ENCODE results near the gene LOXL3.

Gene LOXL3

DNA sequence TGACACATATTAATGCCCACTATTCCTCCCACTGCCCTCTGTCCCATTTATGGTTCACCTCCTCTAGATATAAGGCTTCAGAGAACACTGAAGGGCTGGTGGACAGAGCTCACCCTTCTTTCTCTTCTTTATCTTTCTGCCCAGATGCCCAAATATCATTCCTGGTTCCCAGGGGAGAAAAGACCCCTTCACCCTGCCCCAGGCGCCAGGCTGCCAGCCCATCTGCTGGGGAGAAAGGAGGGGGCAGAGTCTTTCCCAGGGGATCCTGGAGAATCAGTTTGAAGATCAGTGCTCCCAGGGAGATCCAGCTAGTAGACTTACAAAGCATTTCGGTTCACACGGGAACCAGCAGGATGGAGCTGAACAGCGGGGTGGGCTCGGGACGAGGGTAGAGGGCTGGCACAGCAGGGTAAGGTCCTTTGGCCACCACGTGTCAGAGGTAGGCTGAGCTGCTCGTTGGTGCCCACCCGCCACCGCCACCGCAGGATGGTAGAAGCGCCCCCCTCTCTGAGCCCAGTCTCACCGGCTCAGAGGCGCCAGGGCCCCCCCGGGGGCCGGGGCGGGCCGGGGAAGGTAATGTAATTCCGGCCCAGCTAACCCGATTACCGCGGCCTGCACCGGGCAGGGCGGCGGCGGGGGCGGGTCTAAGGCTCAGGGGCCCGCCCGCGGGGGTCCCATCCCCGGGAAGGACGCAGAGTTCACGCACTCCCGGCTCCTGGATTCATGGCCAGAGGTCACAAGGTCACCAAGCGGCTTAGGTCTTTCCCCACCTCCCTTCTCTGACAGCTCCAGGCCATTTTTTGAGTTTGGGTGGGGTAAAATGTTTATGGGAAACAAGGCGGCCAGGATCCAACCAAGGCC, 40.8 kb downstream of the LOXL3 start:
- no peak for FAIRE-seq
- DNase-seq (ENCODE audit: insufficient read length, low spot score): no peak

DNA sequence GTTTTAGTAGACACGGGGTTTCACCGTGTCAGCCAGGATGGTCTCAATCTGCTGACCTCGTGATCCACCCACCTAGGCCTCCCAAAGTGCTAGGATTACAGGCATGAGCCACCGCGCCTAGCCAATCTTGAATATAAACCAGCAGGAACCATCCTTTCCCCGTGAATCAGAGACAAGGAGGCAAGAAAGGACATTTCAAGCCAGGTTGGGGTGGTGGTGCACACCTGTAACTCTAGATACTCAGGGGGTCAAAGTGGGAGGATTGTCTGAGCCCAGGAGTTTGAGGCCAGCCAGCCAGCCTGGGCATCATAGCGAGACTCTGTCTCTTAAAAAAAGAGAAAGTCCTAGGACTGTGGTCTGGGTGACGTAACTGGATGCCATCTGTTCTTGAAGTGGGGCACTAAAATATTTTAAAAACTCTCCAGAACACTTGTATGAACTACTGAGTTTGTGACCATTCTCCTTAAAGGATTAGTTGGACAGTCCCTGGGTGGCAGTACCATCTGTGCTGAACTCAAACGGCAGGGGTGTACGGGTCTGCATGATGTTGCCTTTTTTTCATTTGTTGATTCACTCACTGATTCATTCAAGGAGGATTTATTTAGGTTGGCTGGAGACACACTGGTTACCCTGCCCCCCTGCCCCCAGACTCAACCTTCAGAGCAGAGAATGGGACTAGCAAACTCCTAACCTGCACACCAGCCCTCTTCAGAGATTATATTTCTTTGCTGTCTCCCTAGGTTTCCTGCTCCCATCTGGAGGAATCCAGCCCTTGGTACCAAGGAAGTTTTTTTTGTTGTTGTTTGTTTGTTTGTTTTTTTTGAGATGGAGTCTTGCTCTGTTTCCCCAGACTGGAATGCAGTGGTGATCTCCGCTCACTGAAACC, 42.4 kb downstream of the LOXL3 start:
- no peak for FAIRE-seq
- no peak for DNase-seq (ENCODE audit: insufficient read length, low spot score)

GRCh38 chr2:74510272-74510671, 43.5 kb downstream of the LOXL3 start:
- FAIRE-seq: no peak
- no peak for DNase-seq (ENCODE audit: insufficient read length, low spot score)

DNA sequence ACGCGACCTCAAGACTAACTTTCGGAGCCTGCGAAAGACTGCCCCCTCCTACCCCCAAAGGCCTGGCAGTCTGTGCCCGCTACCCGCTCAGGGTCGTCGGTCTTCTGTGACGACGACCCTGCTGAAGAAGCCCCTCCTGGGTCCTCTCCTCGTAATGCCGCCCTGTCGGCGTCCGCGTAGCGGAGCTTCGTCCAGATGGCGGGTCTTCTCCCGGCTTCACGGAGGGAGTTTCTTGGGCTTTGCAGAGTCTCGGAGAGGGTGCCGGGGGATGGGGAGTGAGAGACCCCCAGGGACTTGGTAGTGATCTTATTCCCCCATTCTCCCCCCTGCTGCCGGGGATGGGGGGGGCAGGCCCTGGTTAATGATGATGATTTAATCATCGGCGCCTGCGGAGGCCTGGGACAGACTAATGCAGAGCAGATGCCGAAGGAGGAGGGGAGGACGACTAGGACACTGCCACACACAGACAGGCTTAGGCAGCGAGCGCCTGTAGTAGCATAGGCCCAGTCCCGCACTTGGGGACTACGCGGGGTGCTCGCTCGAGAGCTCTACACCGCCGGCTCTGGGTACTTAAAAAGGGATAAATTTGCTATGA, 45.7 kb downstream of the LOXL3 start:
- FAIRE-seq: no peak
- DNase-seq (ENCODE audit: insufficient read length, low spot score): no peak

DNA sequence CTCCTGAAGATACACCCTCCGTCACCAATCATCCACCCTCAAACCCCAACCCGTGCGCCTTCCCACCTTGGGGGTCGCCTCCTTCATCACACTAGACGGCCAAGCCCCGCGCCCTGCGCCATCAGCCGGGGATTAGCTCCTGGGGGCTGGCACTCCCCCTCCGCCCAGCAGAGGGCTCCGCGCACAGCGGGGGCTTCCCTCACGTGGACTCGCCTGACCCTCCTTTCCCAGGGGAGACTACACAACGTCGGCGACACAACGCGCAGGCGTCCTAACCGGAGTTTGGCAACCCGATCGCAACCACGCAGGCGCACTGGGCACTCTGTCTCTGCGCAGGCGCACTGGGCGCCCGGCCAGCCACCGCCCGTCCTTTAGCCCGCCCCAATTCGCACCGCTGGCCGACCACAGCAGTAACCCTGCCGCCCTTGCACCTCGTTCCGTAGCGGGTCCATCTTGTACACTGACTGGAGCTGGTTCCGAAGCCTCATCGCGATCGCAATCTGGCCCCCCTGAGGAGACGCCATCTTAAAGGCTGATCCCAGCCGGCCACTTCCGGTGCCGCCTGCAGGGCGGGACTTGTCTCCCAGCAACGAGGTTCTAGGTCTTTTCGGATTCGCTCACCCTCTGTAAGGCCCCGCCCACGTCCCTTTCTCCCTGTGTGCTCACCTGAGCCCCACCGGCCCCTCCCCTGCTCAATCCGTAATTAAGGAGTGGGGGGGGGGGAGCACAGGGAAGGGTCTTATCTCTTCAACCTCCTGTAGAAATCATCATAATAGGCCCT, 46.4 kb downstream of the LOXL3 start, which contains the start of gene PCGF1:
Gene PCGF1 (minus strand): TSS at position 551 of the 781 bp plus-strand sequence. CDS start 27 bp downstream, at position 524.
- FAIRE-seq (peak; percentile 93), DNase-seq (ENCODE audit: insufficient read length, low spot score) (peak; percentile 98)

DNA sequence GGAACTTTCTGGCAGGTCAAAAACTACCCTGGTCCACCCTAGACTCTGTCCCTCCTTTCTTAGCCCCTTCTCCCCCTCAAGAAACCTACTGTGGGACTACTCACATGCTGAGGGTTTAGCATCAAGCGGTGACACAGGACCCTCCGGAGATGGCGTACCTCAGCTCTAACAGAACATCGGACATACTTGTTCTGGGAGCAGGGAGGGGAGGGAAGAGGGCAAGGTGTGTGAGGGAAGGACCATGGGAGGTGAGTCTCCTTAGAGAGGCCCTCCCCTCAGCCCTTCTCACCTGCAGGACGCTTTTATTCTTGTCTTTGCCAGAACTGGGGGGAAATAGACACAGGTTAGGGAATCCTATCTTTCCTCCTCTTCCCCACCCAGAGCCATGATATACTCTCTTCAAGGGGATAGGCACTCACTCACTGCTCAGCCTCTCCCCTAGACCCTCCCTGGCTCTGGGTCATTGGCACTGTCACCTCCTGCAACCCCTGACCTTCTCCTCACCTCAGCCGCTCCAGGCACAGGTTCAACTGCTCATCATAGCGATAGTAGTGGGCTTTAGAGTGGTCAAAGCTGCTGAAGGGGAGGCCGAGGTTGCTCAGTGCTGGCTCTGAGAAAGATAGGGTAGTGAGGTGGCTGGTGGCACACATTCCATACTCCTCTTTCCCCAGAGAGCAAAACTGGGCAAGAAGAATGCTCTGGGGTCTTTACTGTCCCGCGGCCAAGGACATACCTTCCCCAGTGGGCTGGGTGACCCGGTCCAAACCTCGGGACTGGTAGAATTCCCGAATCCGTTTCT, 48.1 kb downstream of the LOXL3 start:
- FAIRE-seq (no peak), DNase-seq (ENCODE audit: insufficient read length, low spot score) (no peak)

GRCh38 chr2:74504591-74504990, 49.2 kb downstream of the LOXL3 start:
- DNase-seq (ENCODE audit: insufficient read length, low spot score) (no peak), FAIRE-seq (no peak)

DNA sequence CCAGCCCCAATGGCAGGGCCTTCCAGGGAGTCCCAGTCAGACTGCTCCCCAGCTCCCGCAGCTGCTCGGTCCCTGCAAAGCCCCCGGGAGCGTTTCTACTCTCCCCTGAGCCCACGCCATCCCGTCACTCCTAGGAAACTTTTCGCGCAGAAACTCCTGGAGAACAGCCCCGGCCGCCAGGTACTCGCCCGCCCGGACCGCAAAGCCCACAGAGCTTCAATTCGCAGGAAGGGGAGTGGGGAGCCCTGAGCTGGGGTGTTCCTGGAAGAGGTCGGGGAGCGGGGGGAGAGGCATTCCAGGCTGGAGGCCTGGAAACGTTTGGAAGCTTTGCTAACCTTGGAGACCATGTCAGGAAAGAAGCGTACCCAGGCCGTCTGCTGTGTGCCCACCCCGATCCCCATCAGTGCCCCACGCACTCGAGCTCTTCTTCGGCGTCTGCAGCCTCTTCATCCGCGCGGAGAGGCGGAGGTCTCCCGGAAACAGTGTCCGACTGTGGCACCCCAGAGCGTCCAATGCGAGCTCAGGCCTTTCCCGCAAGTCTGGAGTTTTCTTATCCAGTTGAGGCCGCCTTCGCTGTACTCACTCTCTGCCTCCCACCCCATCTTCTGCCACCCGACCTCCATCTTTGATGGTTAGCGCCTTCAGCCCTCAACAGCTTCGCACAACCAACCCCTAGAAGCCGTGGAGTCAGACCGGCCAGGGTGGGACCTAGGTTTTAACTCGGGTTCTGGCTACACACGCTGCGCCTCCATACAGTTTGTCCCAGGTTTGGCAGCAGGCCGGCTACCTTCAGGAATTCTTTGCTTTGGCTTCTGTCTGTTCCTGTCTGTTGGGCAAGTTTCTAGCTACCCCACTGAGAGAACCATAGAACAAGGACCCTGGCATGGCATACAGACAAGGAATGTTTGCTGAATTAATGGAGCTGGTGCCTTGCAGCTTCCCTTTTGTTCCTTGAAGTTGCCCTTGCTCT, 50.0 kb downstream of the LOXL3 start:
- FAIRE-seq (no peak), DNase-seq (ENCODE audit: insufficient read length, low spot score) (no peak)

GRCh38 chr2:74502720-74503505, 50.8 kb downstream of the LOXL3 start:
- FAIRE-seq (peak; percentile 36), DNase-seq (ENCODE audit: insufficient read length, low spot score) (peak; percentile 93)

DNA sequence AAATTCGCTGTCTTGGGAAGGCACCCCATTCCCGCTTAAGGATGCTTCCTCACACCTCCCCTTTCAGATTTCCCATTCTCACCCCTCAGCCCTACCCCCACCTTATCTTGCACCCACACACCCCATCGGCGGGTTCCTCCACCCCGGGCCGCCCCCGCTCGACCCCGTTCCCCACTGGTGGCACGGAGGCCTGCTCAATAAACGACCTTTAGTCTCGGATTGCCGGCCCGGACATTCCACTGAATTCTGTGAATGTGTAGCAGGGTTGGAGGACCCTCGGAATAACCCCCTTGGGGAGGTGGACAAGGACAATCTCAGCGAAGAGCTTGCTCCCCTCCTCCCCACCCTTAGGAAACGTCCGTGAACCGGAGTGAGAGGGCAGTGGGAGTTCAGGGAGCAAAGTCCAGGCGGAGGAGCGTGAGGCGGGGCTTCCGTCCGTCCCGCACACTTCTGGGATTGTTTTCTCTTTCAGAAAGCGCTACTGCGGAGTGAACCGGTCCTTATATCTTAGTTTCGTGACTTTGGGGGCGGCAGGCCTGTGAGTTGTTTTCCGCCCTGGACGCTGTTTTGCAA, 51.5 kb downstream of the LOXL3 start:
- FAIRE-seq (no peak), DNase-seq (ENCODE audit: insufficient read length, low spot score) (no peak)

DNA sequence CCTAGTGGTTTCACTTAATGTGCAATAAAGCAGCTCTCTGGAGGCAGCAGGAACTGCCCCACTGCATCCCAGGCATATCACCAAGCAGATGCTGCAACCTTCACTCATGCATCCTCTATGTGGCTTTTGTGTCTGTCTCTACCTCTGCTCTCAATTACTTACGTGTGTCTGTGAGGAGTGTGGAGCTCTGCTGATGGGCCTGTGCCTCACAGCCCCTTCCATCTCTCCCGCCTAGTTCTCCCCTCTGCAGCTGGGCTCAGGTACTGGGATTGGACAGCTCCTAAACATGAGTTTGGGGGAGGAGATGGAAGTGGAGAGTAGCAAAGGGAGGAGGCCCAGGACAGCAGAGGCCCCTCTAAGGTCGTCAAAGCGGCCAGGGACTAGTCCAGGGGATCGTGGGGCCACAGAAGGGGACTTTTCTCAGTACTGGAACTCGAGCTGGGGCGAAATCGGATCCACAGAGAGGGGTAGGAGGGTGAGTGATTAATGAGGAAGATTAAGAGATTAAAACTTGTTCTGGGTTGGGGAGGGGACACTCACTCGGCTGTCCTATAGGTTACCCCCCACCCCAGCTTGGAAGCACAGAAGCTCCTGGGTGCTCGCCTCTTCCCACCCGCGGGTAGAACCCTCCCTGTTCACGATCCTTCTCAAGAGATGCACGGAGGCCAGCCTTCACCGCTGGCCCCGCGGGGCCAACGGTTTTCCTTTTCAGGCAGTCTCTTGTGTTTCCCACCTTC, 52.2 kb downstream of the LOXL3 start:
- FAIRE-seq: no peak
- no peak for DNase-seq (ENCODE audit: insufficient read length, low spot score)

DNA sequence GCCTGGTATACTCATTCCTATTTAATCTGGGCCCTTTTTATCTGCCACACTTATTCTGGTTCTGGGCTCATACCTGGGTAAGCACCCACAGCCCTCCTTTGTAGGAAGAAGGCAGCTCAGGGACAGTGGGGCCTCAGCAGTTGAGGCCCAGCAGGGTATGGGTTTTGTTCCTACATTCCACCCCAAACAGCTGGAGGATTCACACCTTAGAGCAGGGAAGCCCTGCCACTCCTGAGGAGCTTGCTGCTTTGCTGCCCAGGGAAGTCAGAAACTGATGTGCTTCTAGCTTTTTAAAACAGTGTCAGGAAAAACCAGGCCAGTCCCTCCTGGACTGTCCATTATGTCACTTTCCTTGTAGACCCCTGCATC, 53.2 kb downstream of the LOXL3 start:
- FAIRE-seq: no peak
- no peak for DNase-seq (ENCODE audit: insufficient read length, low spot score)

GRCh38 chr2:74499940-74500577, 53.7 kb downstream of the LOXL3 start:
- FAIRE-seq (no peak), DNase-seq (ENCODE audit: insufficient read length, low spot score) (no peak)

DNA sequence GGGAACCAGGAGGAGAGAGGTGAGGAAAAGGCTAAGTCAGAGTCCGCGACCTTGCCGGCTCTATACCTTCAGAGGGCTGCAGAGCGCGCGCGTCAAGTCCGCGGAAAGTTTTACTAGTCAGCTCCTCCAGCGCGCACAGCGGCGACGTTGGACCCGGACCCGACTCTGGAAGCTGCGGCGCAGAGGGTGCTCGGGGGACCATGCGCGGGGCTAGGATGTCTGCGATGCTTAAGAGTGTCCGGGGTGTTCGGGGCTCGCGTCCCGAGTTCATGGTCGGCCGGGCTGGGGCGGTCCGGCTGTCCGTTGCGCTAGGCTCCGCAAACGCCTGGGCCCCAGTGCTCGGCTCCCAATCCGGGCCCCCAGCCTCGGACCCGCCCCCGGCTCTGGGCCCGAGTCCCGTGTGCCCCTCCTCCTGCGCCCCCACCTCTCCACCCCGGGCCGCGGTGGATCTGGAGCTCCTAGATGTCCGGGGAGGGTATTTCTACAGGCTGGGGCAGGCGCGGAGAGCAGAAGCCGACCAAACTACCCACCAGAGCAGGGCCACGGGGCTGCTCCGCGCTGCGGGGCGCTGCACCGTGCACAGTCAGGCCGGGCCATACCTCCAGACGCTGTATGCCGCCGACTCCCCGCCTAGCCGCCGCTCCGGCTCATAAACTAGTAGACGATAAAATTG, 54.3 kb downstream of the LOXL3 start, which contains the start of gene LBX2:
Gene LBX2 (minus strand): TSS at position 337 of the 673 bp plus-strand sequence. CDS start 66 bp downstream, at position 271.
- DNase-seq (ENCODE audit: insufficient read length, low spot score) (no peak), FAIRE-seq (no peak)

DNA sequence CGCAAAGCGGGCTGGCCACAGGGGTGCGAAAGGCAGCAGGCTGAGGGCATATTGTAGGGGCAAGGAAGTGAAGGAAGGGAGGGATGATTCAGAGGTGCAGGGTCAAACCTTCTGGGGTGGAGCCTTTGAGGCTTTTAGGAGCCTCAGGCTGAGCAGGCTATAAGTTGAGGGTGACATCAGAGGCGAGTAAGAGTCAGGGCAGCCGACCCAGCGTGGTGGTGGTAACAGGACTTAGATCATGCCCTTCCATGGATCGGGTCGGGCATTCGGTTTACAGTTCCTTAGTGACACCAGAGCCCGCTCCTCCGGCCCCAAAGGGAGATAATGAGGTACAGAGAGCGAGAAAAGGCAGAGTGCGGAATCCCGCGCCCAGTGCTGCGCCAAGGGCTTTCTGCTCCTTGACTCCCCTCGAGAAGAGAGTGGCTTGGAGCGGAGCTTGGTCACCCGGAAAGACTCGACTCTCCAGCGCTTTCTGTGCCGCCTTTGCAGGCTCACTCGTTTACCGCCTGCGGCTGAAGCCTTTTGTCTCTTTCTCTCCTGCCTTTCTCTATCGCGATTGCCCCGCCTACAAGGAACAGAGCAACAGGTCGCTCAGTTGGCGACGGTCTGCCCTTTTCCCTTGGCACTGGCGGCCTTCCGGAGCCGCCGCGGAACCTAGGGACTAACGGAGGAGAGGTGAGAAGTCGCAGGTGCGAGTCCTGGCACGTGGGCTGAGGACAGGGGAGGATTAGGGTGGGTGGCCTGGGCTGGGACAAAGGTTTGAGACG, 55.1 kb downstream of the LOXL3 start:
- FAIRE-seq (no peak), DNase-seq (ENCODE audit: insufficient read length, low spot score) (no peak)
